Mesendoderm (in vitro differentiated cells): ENCODE data around the gene PTPN11.

Experiments used
- DNase-seq: peaks from one replicate; pipeline ENCODE4 v3.0.0; 2013
- H2AK5ac ChIP-seq: 2 replicates; pipeline ENCODE4 v1.6.1; 2013; ENCODE audit warnings: low read length, inconsistent platforms
- H2BK120ac ChIP-seq: 2 replicates; pipeline ENCODE4 v1.6.1; 2013; ENCODE audit warnings: low read depth, mild to moderate bottlenecking, low read length, moderate library complexity, mixed read lengths
- H2BK15ac ChIP-seq: replicated peaks from 2 replicates; pipeline ENCODE4 v1.6.1; 2013; ENCODE audit warnings: low read depth, mild to moderate bottlenecking, moderate library complexity
- H2BK5ac ChIP-seq: 2 replicates; pipeline ENCODE4 v1.6.1; 2013; ENCODE audit warnings: low read length, inconsistent platforms
- H3K18ac ChIP-seq: 2 replicates; pipeline ENCODE4 v1.6.1; 2013; ENCODE audit warnings: mild to moderate bottlenecking, low read length, mixed read lengths
- H3K23ac ChIP-seq: one replicate; pipeline ENCODE4 v1.6.1; 2013; ENCODE audit warnings: low read length
- H3K27ac ChIP-seq: 2 replicates; pipeline ENCODE4 v1.5.1; 2013; ENCODE audit warnings: low read depth, mild to moderate bottlenecking, inconsistent platforms, low read length, moderate library complexity
- H3K27me3 ChIP-seq: 2 replicates; pipeline ENCODE4 v1.6.1; 2013; ENCODE audit warnings: low read length, control low read depth, mild to moderate bottlenecking, inconsistent platforms; ENCODE audit not compliant: insufficient read depth, poor library complexity
- H3K36me3 ChIP-seq: 2 replicates; pipeline ENCODE4 v1.6.1; 2013; ENCODE audit warnings: low read length, inconsistent platforms; ENCODE audit not compliant: control insufficient read depth, insufficient read depth
- H3K4ac ChIP-seq: one replicate; pipeline ENCODE4 v1.6.1; 2013; ENCODE audit warnings: low read depth, mild to moderate bottlenecking, low read length, moderate library complexity
- H3K4me1 ChIP-seq: 2 replicates; pipeline ENCODE4 v1.6.1; 2013; ENCODE audit warnings: low read depth, low read length, inconsistent platforms; ENCODE audit not compliant: control insufficient read depth
- H3K4me2 ChIP-seq: 2 replicates; pipeline ENCODE4 v1.6.1; 2013; ENCODE audit warnings: low read length
- H3K4me3 ChIP-seq: 2 replicates; pipeline ENCODE4 v1.5.1; 2013; ENCODE audit warnings: mild to moderate bottlenecking, low read length
- H3K56ac ChIP-seq: one replicate; pipeline ENCODE4 v1.6.1; 2013; ENCODE audit warnings: low read length
- H3K79me1 ChIP-seq: 2 replicates; pipeline ENCODE4 v1.6.1; 2013; ENCODE audit warnings: low read length, inconsistent platforms
- H3K79me2 ChIP-seq: 2 replicates; pipeline ENCODE4 v1.6.1; 2013; ENCODE audit warnings: mild to moderate bottlenecking, low read length; ENCODE audit not compliant: control insufficient read depth, insufficient read depth
- H3K9ac ChIP-seq: 2 replicates; pipeline ENCODE4 v1.6.1; 2013; ENCODE audit warnings: low read length, inconsistent platforms
- H4K5ac ChIP-seq: one replicate; pipeline ENCODE4 v1.6.1; 2013; ENCODE audit warnings: low read length
- H4K8ac ChIP-seq: one replicate; pipeline ENCODE4 v1.6.1; 2013; ENCODE audit warnings: low read depth, mild to moderate bottlenecking, control low read depth, low read length, moderate library complexity
- WGBS: extraction: QIAGEN DNeasy Blood & Tissue Kit; methylation state at CpG from one replicate; pipeline ENCODE4 v1.1.7; 2013; ENCODE audit warnings: low lambda C conversion rate, missing lambda C conversion rate; ENCODE audit not compliant: insufficient coverage; ENCODE audit errors: extremely low coverage; 5-methylcytosine and 5-hydroxymethylcytosine counted together

Gene PTPN11

GRCh38 chr12:112513471-112513870 lies 94.7 kb downstream of the PTPN11 start:
- Histone ChIP-seq H3K27ac (no peak overlapping the region), H4K8ac (no peak overlapping the region), H3K4me1 (no peaks in the 10 kb centered on the region), H2AK5ac (no peak overlapping the region), H3K18ac (no peak overlapping the region), H3K36me3 (no peaks in the 10 kb centered on the region), H3K4me2 (no peak overlapping the region), H2BK15ac (no peak overlapping the region), H3K9ac (no peak overlapping the region), H3K4ac (no peak overlapping the region), H3K23ac (no peak overlapping the region), H4K5ac (no peak overlapping the region), H2BK120ac (no peak overlapping the region), H2BK5ac (no peak overlapping the region), H3K56ac (no peak overlapping the region), H3K79me2 (no peaks in the 10 kb centered on the region), H3K4me3 (no peak overlapping the region), H3K79me1 (no peaks in the 10 kb centered on the region), H3K27me3 (no peaks in the 10 kb centered on the region)
- no CpG with 5 or more reads among the region's 2 CpGs for WGBS
- DNase-seq: no peak

- Histone ChIP-seq H2BK15ac (no peak overlapping the region), H3K4ac (no peak overlapping the region), H3K79me2 (no peaks in the 10 kb centered on the region), H2BK5ac (no peak overlapping the region), H3K4me2 (no peak overlapping the region), H3K4me1 (no peaks in the 10 kb centered on the region), H3K27me3 (no peaks in the 10 kb centered on the region), H3K9ac (no peak overlapping the region), H4K5ac (no peak overlapping the region), H3K27ac (no peak overlapping the region), H3K56ac (no peak overlapping the region), H3K23ac (no peak overlapping the region), H3K4me3 (no peak overlapping the region), H2BK120ac (no peak overlapping the region), H3K18ac (no peak overlapping the region), H4K8ac (no peak overlapping the region), H3K36me3 (no peaks in the 10 kb centered on the region), H3K79me1 (no peaks in the 10 kb centered on the region), H2AK5ac (no peak overlapping the region)
- no peak for DNase-seq
- WGBS: no CpG with 5 or more reads among the region's 5 CpGs
Measured at GRCh38 chr12:112514456-112514855, 95.7 kb downstream of the PTPN11 start.

GRCh38 chr12:112514926-112515642 lies 96.3 kb downstream of the PTPN11 start:
- Histone ChIP-seq H3K27ac (no peak overlapping the region), H2BK5ac (no peak overlapping the region), H3K56ac (no peak overlapping the region), H3K79me2 (no peaks in the 10 kb centered on the region), H3K4me3 (no peak overlapping the region), H2BK15ac (no peak overlapping the region), H3K23ac (no peak overlapping the region), H2BK120ac (no peak overlapping the region), H3K4me1 (no peaks in the 10 kb centered on the region), H3K4me2 (no peak overlapping the region), H4K5ac (no peak overlapping the region), H3K18ac (no peak overlapping the region), H4K8ac (no peak overlapping the region), H3K27me3 (no peaks in the 10 kb centered on the region), H3K79me1 (no peaks in the 10 kb centered on the region), H3K9ac (no peak overlapping the region), H2AK5ac (no peak overlapping the region), H3K4ac (no peak overlapping the region), H3K36me3 (no peaks in the 10 kb centered on the region)
- no peak for DNase-seq
- no CpG with 5 or more reads among the region's 9 CpGs for whole genome bisulfite sequencing

GRCh38 chr12:112515868-112516267 lies 97.1 kb downstream of the PTPN11 start:
- H2BK5ac ChIP-seq: no peak overlapping the region
- H2BK15ac ChIP-seq: no peak overlapping the region
- no peak overlapping the region for H3K18ac ChIP-seq
- H3K23ac ChIP-seq: no peak overlapping the region
- H4K8ac ChIP-seq: no peak overlapping the region
- DNase-seq: no peak
- no peaks in the 10 kb centered on the region for H3K79me2 ChIP-seq
- no peaks in the 10 kb centered on the region for H3K36me3 ChIP-seq
- no peaks in the 10 kb centered on the region for H3K27me3 ChIP-seq
- H2AK5ac ChIP-seq: no peak overlapping the region
- no peak overlapping the region for H3K9ac ChIP-seq
- H3K4me1 ChIP-seq: no peaks in the 10 kb centered on the region
- H3K4me3 ChIP-seq: no peak overlapping the region
- H3K4me2 ChIP-seq: no peak overlapping the region
- H3K27ac ChIP-seq: no peak overlapping the region
- H4K5ac ChIP-seq: no peak overlapping the region
- H2BK120ac ChIP-seq: no peak overlapping the region
- no peak overlapping the region for H3K4ac ChIP-seq
- H3K56ac ChIP-seq: no peak overlapping the region
- no peaks in the 10 kb centered on the region for H3K79me1 ChIP-seq
- no CpG with 5 or more reads among the region's 5 CpGs for WGBS

GRCh38 chr12:112517730-112518364 lies 99.1 kb downstream of the PTPN11 start:
- no peak for DNase-seq
- H2BK5ac ChIP-seq: no peak overlapping the region
- no peaks in the 10 kb centered on the region for H3K79me1 ChIP-seq
- no peak overlapping the region for H3K18ac ChIP-seq
- H3K9ac ChIP-seq: no peak overlapping the region
- no peaks in the 10 kb centered on the region for H3K79me2 ChIP-seq
- H3K27me3 ChIP-seq: no peaks in the 10 kb centered on the region
- no peak overlapping the region for H3K23ac ChIP-seq
- WGBS: no CpG with 5 or more reads among the region's 7 CpGs
- H2BK15ac ChIP-seq: no peak overlapping the region
- no peak overlapping the region for H3K4me3 ChIP-seq
- H3K4me2 ChIP-seq: no peak overlapping the region
- no peak overlapping the region for H3K56ac ChIP-seq
- H3K4me1 ChIP-seq: no peaks in the 10 kb centered on the region
- H2BK120ac ChIP-seq: no peak overlapping the region
- H3K4ac ChIP-seq: no peak overlapping the region
- no peak overlapping the region for H3K27ac ChIP-seq
- no peaks in the 10 kb centered on the region for H3K36me3 ChIP-seq
- H4K8ac ChIP-seq: no peak overlapping the region
- H2AK5ac ChIP-seq: no peak overlapping the region
- H4K5ac ChIP-seq: no peak overlapping the region

- no peak overlapping the region for H3K27ac ChIP-seq
- H3K4me2 ChIP-seq: no peak overlapping the region
Measured at GRCh38 chr12:112518365-112518735, 99.6 kb downstream of the PTPN11 start.

More at GRCh38 chr12:112518365-112518735, 99.6 kb downstream of the PTPN11 start:
- Histone ChIP-seq H3K56ac (no peak overlapping the region), H3K4ac (no peak overlapping the region), H3K4me1 (no peaks in the 10 kb centered on the region), H3K79me1 (no peaks in the 10 kb centered on the region), H2BK120ac (no peak overlapping the region), H4K8ac (no peak overlapping the region), H3K9ac (no peak overlapping the region), H3K79me2 (no peaks in the 10 kb centered on the region), H3K18ac (no peak overlapping the region), H3K4me3 (no peak overlapping the region), H2AK5ac (no peak overlapping the region), H3K27me3 (no peaks in the 10 kb centered on the region), H4K5ac (no peak overlapping the region), H2BK5ac (no peak overlapping the region), H3K36me3 (no peaks in the 10 kb centered on the region), H3K23ac (no peak overlapping the region), H2BK15ac (no peak overlapping the region)
- WGBS: no CpG with 5 or more reads among the region's 7 CpGs
- DNase-seq: no peak
